NOMO-1 treated with DMSO at 0.1 percent for 48 hours (cell line): Measurements from ENCODE around the gene NKRF.
"Not testable (repeated sequence)": the region's sequence is repeated elsewhere in the genome, so short reads cannot be mapped to it uniquely, and the experiment has no call there.

Source experiments
- DNase-seq: peaks from one replicate; lab custom pipeline; 2025; ENCODE audit not compliant: unreplicated experiment; lab: John Stamatoyannopoulos, UW

NKRF gene

DNA sequence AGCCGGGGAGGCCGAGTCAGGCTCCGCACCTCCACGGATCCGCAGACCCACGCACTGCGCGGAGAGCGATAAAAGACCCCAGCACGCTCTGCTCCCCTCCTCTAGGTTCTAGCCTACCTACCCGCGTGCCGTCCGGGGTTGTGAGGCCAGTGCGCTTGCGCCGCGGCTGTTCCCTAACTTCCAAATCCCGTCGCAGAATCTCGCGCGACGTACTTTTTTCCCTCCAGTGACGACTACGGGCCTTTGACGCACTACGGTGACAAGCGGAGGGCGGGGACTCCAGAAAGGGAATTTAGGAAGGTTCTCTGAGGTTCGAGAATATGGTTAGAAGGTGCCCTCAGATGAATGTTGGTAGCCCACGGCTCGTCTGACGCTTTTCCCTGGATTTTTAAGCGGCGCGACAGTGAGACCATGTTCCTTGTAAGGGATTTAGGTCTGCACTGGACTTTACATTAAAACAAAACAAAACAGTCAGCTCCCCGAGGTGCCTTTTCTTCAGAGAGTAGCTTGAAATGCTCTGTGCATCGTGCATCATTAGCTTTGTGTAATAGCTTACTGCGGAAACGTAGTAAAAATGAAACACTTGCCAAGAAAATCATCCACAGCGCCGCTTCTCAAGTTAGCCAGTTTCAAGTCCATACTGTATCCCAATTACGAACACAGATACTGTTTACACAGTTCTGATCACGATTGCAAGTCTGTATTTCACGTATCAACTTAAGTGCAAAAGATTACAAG lies at the start of gene NKRF:
Gene NKRF (minus strand): TSS at position 145 of the 738 bp plus-strand sequence.
- peak; percentile 89 for DNase-seq

DNA sequence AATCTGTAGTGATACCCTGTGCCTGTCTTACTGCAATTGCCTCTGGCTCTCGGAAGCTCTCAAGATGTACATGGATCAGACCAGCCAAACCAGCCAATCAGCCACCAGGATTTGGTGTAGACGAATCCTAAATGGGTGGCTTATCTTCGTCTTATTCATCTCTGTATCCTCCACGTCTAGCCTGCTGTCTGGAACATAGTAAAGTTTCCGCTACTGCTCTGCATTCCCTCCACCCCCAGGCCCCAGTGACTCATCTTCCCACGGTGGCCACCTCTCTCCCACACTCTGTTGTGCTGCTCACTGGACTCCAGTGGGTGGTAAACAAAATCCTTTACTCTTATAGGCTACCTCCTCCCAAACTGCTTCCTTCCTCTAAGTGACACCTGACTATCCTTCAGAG lies 48.9 kb upstream of the NKRF start:
- no peak for DNase-seq

DNA sequence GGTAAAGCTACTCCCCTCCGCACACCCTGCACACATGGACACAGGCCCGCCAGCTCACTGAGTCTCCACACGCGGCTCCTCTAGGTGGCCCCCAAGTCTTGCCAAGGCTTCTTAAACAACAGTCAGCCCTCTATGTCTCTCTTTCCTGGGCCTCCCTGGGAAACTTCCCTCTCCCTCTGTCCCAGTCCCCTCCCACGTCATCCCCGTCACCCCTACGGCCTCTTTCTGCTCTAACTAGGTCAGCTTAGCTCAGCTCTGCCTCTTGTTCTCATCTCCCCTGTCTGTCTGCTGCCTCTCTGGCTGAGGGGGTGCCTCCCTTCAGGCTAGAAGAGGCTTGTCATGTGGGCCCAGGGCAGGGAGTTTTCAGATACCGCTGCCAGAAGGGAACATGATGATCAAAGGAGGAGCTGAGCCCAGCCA lies 47.9 kb upstream of the NKRF start:
- no peak for DNase-seq

DNA sequence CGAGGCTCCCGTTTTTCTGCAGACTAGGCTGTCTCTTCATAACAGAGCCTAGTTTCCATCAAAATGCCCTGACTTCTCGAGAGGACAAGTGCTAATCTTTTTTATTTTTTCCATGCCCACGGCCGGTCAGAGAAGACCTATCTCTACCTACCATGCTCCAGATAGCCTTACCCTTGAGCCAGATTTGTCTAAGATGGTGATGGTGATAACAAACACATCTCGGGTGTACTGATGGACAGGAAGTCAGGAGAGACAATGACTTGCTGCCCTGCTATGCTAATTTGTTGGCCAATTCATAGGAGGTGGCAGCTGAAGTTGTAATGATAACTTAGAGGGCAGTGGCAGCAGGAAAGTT lies 42.2 kb upstream of the NKRF start:
- no peak for DNase-seq

DNA sequence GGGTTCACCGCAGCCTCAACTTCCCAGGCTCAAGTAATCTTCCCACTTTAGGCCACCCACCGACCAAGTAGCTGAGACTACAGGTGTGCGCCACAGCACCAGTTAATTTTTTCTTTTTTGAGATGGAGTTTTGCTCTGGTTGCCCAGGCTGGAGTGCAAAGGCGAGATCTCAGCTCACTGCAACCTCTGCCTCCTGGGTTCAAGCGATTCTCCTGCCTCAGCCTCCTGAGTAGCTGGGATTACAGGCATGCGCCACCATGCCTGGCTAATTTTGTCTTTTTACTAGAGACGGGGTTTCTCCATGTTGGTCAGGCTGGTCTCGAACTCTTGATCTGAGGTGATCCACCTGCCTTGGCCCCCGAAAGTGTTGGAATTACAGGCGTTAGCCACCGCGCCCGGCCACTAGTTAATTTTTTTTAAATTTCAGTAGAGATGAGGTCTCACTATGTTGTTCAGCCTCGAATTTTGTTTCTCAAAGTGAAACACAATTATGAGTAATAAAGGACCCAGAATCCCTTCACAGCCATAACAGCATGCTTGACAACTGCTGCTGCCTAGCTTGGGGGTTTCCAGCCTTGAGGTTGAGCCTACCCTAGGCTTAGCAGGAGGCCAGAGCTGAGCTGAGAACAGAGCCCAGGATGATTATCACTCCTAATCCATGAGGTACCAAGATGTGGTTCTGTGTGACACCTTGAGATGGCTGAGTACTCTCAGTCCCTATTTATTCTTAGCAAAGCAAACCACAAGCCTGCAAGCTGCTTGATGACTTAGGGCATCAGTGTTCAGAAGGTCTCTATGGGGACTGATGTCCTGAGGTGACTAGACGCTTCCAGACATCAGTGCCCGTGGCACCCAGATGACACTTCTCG lies 41.6 kb upstream of the NKRF start:
- DNase-seq = no peak

DNA sequence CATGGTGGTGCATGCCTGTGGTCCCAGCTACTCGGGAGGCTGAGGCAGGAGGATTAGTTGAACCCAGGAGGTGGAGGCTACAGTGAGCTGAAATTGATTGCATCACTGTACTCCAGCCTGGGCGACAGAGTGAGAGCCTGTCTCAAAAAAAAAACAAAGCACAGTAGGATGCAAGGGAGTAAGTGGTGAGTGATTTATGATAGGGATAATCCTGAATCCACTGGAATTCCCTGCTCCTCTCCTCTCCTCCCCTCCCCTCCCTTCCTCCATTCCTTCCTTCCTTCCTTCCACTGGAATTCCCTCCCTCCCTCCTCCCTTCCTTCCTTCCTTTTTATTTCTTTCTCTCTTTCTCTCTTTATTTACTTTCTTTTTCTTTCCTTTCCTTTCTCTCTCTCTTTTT lies 40.9 kb upstream of the NKRF start:
- no peak for DNase-seq

DNA sequence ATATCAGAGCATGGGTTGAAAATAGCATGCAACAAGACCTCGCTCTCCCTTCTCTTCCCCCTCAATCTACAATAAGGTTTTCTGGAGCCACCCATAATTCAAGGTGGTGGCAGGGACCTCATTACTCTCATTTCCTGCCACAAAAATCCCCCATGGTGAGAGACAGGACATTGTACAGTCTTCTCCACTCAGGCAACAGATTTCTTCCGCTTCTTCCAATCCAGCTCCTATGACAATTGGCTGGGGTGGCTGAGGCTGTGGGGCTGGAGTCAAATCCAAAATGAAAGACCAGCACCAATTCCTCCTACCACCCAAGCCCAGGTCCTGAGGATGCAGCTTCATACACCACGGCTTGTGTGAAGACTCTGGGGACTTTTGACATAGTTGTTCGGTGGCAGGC lies 40.3 kb upstream of the NKRF start:
- no peak for DNase-seq

DNA sequence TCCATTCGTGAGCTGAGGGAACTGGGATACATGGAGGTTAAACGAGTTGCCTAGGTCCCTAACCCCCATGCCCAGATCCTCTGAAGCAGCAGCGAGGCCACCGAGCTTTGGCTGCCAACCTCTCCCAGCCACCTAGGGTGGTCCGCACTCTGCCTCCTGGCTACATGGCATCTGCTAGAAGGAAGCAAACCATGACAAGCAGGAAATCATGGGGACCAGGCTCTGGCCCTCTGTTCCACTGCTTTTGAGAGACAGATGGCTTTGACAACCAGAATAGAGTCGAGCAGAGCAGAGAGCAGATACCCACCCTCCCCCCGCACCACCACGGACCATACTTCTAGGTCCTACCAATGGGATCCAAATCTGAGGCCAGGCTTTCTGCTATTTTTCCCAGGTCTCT lies 37.5 kb upstream of the NKRF start:
- DNase-seq = no peak

DNA sequence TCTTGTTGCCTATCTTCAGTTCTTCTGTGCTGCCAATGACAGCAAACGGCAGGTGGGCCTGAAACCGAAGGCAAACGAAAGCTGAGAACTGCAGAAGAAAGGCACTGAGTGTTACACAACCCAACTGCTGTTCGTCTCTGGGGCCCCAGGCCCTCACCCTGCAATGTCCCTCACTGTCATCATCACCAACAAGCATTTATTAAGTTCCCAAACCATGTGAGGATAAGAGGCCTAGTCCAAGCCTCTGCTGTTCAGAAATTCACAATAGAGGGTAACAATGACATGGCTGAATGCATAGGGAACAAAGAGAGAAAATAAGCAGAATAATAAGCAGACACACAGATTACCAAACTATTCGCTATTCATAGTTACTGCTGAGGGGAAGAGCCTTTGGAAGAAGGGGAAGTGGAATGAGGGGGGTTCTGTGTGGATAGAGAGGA lies 34.5 kb upstream of the NKRF start:
- peak; percentile 90 for DNase-seq

DNA sequence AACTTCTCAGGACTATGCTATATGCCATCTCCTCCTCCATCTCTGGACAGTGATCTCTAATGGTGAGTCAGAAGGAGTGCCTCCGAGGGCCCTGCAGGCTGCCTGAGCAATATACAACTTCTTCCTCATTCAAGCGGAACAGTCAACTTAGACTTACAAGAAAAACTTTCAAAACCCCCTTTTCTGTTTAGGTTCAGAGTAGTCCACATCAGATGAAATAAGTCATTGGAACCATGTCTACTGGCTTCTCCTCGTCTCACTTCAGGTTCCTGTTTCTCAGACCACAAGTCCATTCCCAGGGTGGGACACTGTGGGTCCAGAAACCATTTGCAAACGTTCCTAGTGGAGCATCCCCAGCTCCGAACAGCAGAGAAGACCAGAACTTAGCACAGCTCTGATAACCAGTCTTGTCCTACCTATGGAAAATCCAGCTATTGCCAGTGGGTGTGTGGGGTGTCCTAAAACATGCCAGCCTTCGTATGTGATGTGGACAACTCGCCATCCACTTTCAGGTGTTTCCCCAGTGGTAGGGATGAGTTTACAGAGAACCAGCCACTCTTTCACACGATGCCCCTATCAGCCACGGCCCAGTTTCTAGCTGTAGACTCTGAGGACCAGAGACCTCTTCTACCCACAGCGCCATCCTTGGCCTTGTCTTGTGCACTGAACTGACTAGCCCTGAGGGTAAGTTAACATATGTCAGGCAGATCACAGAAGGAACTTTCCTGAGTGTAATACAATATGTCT lies 32.7 kb upstream of the NKRF start:
- peak; percentile 73 for DNase-seq

DNA sequence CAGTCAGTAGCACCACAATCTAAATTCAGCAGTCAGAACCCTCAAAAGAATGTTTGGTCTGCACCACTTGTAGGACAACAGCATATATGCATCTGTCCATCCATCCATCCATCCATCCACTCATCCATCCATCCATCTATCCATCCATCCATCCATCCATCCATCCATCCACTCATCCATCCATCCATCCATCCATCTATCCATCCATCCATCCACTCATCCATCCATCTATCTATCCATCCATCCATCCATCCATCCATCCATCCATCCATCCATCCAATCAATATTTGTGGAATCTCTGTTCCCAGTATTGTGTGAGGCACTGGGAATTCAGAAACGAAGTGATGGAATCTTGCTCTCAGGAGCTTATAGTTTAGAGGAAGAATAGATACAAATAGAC lies 31.2 kb upstream of the NKRF start:
- DNase-seq = not testable (repeated sequence)

DNA sequence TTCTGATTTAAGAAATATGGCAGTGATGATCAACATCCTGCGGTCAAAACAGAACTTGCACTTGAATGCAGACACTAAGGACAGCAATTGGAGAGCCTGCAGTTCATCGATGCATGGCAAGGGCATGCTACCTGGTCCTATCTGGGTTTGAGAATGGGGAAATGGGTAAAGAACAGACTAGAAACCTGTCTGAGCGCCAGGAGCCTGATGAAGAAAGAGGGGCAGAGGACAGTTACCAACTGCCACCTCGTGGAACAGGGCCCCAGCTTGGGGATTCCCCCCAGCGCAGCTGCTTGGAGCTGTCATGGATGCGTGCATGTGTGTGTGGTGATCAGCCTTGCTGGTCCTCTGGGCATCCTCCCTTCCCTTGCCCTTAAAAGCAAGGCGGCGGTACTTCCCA lies 30.2 kb upstream of the NKRF start:
- DNase-seq = no peak

DNA sequence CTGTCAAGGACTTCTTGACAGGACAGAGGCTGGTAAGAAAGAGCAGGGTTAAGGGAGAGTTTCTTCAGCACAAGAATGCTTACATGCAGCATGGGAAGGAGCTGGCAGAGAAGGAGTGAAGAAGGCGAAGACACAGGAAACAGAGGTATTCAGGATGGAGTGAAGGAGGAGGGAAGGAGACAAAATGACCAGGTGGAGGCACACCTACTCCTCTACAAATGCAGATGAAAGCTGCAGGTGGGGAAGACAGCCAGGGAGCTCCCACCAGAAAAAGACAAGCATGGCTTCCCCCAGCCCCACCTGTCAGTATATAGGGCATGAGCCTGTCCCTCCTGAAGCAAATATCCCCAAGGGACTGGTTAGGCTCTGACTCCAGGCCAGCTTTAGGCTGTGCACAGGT lies 29.6 kb upstream of the NKRF start:
- DNase-seq = no peak

DNA sequence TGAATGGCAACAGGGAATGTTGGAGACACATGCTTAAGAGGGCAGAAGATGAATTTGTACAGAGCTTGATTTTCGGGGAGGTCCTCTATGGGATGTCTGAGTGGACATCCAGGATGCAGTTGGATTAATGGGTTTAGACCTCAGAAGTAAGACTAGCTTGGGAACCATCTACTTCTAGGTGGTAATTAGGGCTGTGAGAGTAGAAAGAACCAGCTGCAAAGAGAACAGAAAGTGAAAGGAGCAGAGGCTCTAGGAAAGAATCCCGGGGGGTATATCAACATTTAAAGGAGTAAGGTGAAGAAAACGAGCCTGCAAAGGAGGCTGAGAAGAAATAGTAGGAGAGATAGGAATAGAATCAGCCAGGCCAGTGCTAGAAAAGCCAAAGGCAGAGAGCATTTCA lies 29.0 kb upstream of the NKRF start:
- no peak for DNase-seq

DNA sequence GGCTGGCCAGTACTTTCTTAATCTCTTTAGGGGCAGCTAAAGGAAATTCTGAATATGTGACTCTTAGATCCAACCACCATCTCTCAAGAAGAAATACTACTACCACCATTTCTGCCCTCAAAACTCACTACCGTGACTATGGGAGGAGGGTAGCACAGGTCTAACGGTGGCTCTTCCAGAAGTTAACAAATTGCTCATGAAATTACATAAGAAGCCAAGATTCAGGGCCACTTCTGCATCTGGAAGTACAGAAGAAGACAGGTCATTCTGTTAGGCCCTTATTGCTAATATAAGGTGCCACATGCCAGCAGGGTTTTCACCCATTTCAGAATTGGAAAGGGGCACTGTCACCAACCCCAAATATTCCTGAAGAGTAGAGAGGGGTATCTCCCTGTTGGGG lies 19.6 kb upstream of the NKRF start:
- DNase-seq = peak; percentile 22

DNA sequence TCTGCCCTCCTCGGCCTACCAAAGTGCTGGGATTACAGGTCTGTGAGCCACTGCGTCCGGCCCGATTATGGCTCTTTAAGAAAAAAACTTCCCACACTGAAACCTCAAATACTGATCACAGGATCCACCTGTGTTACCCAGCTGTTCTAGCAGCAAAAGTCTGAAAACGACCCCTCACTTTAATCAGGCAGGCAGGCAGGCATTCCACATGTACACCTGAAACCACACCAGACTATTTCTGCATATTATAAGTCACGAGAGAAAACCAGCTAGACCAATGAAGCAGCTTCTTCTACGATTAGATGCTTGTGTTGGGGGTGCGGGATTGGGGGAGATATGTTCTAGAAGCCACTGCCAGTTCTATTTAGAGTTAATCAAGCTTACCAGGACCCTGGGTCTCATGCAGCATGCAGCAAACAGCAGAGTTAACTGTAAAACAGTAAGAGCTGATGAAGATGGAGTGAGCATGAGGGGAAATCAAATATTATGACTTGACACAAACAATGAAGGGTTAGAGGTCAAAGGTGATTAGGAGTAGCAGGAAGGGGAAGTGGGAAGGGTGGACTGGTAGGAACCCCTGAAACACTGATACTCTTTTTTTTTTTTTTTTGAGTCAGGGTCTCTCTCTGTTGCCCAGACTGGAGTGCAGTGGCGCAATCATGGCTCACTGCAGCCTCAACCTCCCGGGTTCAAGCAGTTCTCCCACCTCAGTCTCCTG lies 18.9 kb upstream of the NKRF start:
- DNase-seq = no peak

DNA sequence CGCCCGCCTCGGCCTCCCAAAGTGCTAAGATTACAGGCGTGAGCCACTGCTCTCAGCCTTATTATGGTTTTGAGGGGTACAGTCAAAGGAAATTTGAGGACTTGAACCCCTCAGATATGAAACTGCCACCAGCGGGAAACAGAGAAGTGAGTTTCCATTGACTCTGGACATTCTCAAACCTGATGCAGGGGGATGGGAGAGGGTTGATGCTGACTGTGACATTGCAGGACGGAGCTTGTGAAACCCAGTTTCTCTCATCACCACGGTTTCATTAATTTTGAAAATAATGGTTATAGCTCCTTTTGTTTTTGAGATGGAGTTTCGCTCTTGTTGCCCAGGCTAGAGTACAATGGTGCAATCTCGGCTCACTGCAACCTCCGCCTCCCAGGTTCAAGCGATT lies 18.2 kb upstream of the NKRF start:
- DNase-seq = no peak

DNA sequence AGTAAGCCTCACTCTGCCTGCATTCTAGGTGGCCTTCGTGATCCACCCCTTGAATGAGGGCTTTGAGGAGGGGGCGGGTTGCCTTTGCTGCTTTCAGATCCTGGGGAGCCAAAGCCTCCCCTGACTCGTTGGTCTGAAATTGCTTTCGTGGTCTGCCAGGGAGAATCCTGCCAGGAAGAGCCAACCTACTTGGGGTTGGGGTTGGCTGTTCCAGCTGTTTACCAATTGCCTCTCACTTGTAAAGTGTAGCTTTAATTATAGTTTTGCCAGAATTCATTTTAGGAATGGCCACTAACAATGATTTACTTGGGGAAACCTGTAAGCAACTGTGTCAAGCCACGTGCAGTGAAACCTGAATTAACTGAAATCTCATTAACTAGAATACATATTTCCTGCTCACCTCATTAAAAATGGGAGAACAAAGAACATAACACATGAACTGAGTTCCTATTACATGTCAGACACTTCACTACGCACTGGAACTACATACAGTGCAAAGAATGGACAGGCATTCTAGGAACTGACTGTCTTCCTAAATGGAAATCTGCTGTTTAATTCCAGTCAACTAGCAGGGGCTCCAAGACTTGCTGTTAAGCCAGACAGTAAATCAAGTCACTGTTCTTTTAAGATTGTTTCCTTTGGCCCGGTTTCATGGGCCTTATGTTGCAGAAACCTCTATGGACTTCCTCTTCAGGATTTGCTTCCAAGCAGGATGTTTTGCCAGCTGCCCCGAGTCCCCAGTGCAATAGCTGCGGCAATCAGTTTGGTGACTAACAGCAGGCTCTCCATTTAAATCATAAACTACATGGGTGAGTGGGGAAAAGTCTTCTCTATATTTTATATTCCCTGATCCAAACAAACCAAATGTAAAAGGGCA lies 16.4 kb upstream of the NKRF start:
- no peak for DNase-seq

DNA sequence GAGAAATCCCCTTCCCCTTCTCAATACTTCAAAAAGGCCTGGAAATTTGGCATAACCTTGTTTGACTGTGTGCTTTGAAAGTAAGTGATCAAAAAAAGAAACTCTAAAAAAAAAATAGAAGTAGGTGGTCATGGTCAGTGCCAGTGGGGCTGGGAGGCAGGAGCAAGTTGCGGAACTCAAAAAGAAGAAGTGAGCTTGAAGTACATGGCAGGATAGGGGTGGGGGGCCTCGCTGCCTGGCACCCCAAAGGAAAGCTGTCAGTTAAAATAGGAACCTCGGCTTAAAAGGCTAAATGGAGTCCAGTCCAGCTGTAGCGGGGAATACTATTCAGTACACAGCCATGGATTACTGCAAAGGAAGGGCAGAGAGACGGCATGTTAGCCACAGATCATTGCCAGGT lies 12.2 kb upstream of the NKRF start:
- DNase-seq = peak; percentile 85

DNA sequence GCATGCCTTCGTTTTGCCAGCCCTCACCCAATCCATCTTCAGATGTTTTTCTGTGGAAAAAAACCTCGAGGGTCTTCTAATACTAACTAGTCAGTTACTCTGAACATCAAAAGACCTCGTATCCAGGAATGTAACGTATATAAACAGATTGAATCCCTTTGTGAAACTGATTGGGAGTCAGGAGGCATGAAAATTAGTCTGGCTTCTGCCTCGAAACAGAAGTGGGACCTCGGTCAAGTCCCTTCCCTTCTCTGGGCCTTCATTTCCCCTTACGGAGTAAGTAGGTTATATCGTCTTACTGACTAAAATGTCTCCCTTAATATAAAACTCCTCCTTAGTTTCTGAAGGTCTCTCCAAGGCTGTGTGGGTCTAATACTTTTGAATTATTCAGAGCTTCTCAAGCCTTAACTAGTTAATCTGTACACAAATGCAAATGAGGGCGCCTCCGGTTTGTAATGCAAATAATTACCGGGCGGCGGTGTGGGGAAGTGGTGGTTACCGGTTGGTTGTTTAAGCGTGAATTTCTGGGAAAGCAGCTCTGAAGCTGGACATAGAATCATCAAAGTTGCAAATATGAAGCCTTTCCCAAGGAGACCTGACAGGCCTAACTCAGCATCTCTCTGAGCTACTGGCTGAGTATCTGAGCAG lies 11.4 kb upstream of the NKRF start:
- DNase-seq = peak; percentile 63
